ENCODE data around the gene LYPLAL1. TPM values are rescaled to one million over a fixed set of nuclear protein-coding genes. Genes with fewer than 3 reads are reported as not detected.
A peak's percentile ranks its signal among the peaks of the same experiment; 100 is the strongest.

Gene LYPLAL1
- 19.0 and 38.3 TPM in 2 replicates for total RNA-seq (2012; rRNA removed)

GRCh38 chr1:219173758-219174459 is at the start of gene LYPLAL1:
Gene LYPLAL1 (plus strand): TSS chr1:219173878. CDS start chr1:219173891, 13 bp downstream.
- H3K4me2 ChIP-seq (ENCODE audit: low read length), result peak within 1 kb of the TSS; percentile 82
- no peaks in the 10 kb centered on the region for H3K27me3 ChIP-seq (ENCODE audit: control insufficient read depth, insufficient read depth, low read length)
- H3K4me3 ChIP-seq (ENCODE audit: low read length), result peak within 1 kb of the TSS; percentile 93
- H3K9ac ChIP-seq (ENCODE audit: low read depth, low read length), result peak within 1 kb of the TSS; percentile 92
- H3K9me3 ChIP-seq (replicated peaks; ENCODE audit: low read length), result no peaks in the 10 kb centered on the region
- H3K36me3 ChIP-seq (ENCODE audit: insufficient read depth, low read length), result no peaks in the 10 kb centered on the region
- H3K4me1 ChIP-seq (ENCODE audit: control insufficient read depth, insufficient read depth, low read length), result peaks cover 15% of the 10 kb centered on the region

GRCh38 chr1:219124163-219124562 is 49.5 kb upstream of the LYPLAL1 start:
- no peak overlapping the region for H3K4me2 ChIP-seq (ENCODE audit: low read length)
- H3K4me1 ChIP-seq (ENCODE audit: control insufficient read depth, insufficient read depth, low read length), result peaks cover 37% of the 10 kb centered on the region
- no peaks in the 10 kb centered on the region for H3K36me3 ChIP-seq (ENCODE audit: insufficient read depth, low read length)
- H3K9me3 ChIP-seq (replicated peaks; ENCODE audit: low read length), result no peaks in the 10 kb centered on the region
- H3K27me3 ChIP-seq (ENCODE audit: control insufficient read depth, insufficient read depth, low read length), result no peaks in the 10 kb centered on the region
- no peak overlapping the region for H3K9ac ChIP-seq (ENCODE audit: low read depth, low read length)
- no peak overlapping the region for H3K4me3 ChIP-seq (ENCODE audit: low read length)

GRCh38 chr1:219125342-219125741 is 48.3 kb upstream of the LYPLAL1 start:
- H3K4me2 ChIP-seq (ENCODE audit: low read length), result no peak overlapping the region
- no peaks in the 10 kb centered on the region for H3K27me3 ChIP-seq (ENCODE audit: control insufficient read depth, insufficient read depth, low read length)
- H3K4me1 ChIP-seq (ENCODE audit: control insufficient read depth, insufficient read depth, low read length), result peaks cover 31% of the 10 kb centered on the region

GRCh38 chr1:219126377-219126776 is 47.3 kb upstream of the LYPLAL1 start:
- H3K4me1 ChIP-seq (ENCODE audit: control insufficient read depth, insufficient read depth, low read length), result peaks cover 21% of the 10 kb centered on the region
- H3K4me3 ChIP-seq (ENCODE audit: low read length), result no peak overlapping the region
- H3K9me3 ChIP-seq (replicated peaks; ENCODE audit: low read length), result no peaks in the 10 kb centered on the region
- H3K27me3 ChIP-seq (ENCODE audit: control insufficient read depth, insufficient read depth, low read length), result no peaks in the 10 kb centered on the region
- H3K36me3 ChIP-seq (ENCODE audit: insufficient read depth, low read length), result no peaks in the 10 kb centered on the region
- H3K4me2 ChIP-seq (ENCODE audit: low read length), result no peak overlapping the region
- H3K9ac ChIP-seq (ENCODE audit: low read depth, low read length), result no peak overlapping the region

More at GRCh38 chr1:219125342-219125741, 48.3 kb upstream of the LYPLAL1 start:
- Histone ChIP-seq H3K9me3 (replicated peaks; ENCODE audit: low read length) (no peaks in the 10 kb centered on the region), H3K9ac (ENCODE audit: low read depth, low read length) (no peak overlapping the region), H3K36me3 (ENCODE audit: insufficient read depth, low read length) (no peaks in the 10 kb centered on the region), H3K4me3 (ENCODE audit: low read length) (no peak overlapping the region)

- Histone ChIP-seq H3K4me1 (ENCODE audit: control insufficient read depth, insufficient read depth, low read length) (peaks cover 9% of the 10 kb centered on the region), H3K36me3 (ENCODE audit: insufficient read depth, low read length) (no peaks in the 10 kb centered on the region), H3K9ac (ENCODE audit: low read depth, low read length) (no peak overlapping the region), H3K4me2 (ENCODE audit: low read length) (no peak overlapping the region), H3K4me3 (ENCODE audit: low read length) (no peak overlapping the region), H3K9me3 (replicated peaks; ENCODE audit: low read length) (no peaks in the 10 kb centered on the region), H3K27me3 (ENCODE audit: control insufficient read depth, insufficient read depth, low read length) (no peaks in the 10 kb centered on the region)
These were observed 44.7 kb upstream of the LYPLAL1 start for GRCh38 chr1:219128957-219129356.

GRCh38 chr1:219130366-219130935 is 43.2 kb upstream of the LYPLAL1 start:
- Histone ChIP-seq H3K4me3 (ENCODE audit: low read length) (no peak overlapping the region), H3K4me1 (ENCODE audit: control insufficient read depth, insufficient read depth, low read length) (peaks cover 9% of the 10 kb centered on the region), H3K27me3 (ENCODE audit: control insufficient read depth, insufficient read depth, low read length) (no peaks in the 10 kb centered on the region), H3K9me3 (replicated peaks; ENCODE audit: low read length) (no peaks in the 10 kb centered on the region), H3K4me2 (ENCODE audit: low read length) (no peak overlapping the region), H3K36me3 (ENCODE audit: insufficient read depth, low read length) (no peaks in the 10 kb centered on the region), H3K9ac (ENCODE audit: low read depth, low read length) (no peak overlapping the region)

GRCh38 chr1:219132939-219133338 is 40.7 kb upstream of the LYPLAL1 start:
- H3K9me3 ChIP-seq (replicated peaks; ENCODE audit: low read length), result no peaks in the 10 kb centered on the region
- no peaks in the 10 kb centered on the region for H3K27me3 ChIP-seq (ENCODE audit: control insufficient read depth, insufficient read depth, low read length)
- no peak overlapping the region for H3K4me2 ChIP-seq (ENCODE audit: low read length)
- H3K9ac ChIP-seq (ENCODE audit: low read depth, low read length), result no peak overlapping the region
- peaks cover 3% of the 10 kb centered on the region for H3K4me1 ChIP-seq (ENCODE audit: control insufficient read depth, insufficient read depth, low read length)
- H3K36me3 ChIP-seq (ENCODE audit: insufficient read depth, low read length), result no peaks in the 10 kb centered on the region
- H3K4me3 ChIP-seq (ENCODE audit: low read length), result no peak overlapping the region

- Histone ChIP-seq H3K4me3 (ENCODE audit: low read length) (no peak overlapping the region), H3K9ac (ENCODE audit: low read depth, low read length) (no peak overlapping the region)
These were observed 34.9 kb upstream of the LYPLAL1 start for GRCh38 chr1:219138747-219139146.

GRCh38 chr1:219140303-219140877 is 33.3 kb upstream of the LYPLAL1 start:
- Histone ChIP-seq H3K36me3 (ENCODE audit: insufficient read depth, low read length) (no peaks in the 10 kb centered on the region), H3K4me1 (ENCODE audit: control insufficient read depth, insufficient read depth, low read length) (no peaks in the 10 kb centered on the region), H3K9me3 (replicated peaks; ENCODE audit: low read length) (no peaks in the 10 kb centered on the region), H3K4me2 (ENCODE audit: low read length) (no peak overlapping the region), H3K4me3 (ENCODE audit: low read length) (no peak overlapping the region), H3K27me3 (ENCODE audit: control insufficient read depth, insufficient read depth, low read length) (no peaks in the 10 kb centered on the region), H3K9ac (ENCODE audit: low read depth, low read length) (no peak overlapping the region)

More at GRCh38 chr1:219138747-219139146, 34.9 kb upstream of the LYPLAL1 start:
- no peaks in the 10 kb centered on the region for H3K36me3 ChIP-seq (ENCODE audit: insufficient read depth, low read length)
- no peaks in the 10 kb centered on the region for H3K27me3 ChIP-seq (ENCODE audit: control insufficient read depth, insufficient read depth, low read length)
- H3K4me1 ChIP-seq (ENCODE audit: control insufficient read depth, insufficient read depth, low read length), result no peaks in the 10 kb centered on the region
- no peak overlapping the region for H3K4me2 ChIP-seq (ENCODE audit: low read length)
- H3K9me3 ChIP-seq (replicated peaks; ENCODE audit: low read length), result no peaks in the 10 kb centered on the region

- Histone ChIP-seq H3K9ac (ENCODE audit: low read depth, low read length) (no peak overlapping the region), H3K27me3 (ENCODE audit: control insufficient read depth, insufficient read depth, low read length) (no peaks in the 10 kb centered on the region), H3K4me1 (ENCODE audit: control insufficient read depth, insufficient read depth, low read length) (no peaks in the 10 kb centered on the region), H3K9me3 (replicated peaks; ENCODE audit: low read length) (no peaks in the 10 kb centered on the region), H3K36me3 (ENCODE audit: insufficient read depth, low read length) (no peaks in the 10 kb centered on the region), H3K4me2 (ENCODE audit: low read length) (no peak overlapping the region), H3K4me3 (ENCODE audit: low read length) (no peak overlapping the region)
These were observed 29.9 kb upstream of the LYPLAL1 start for GRCh38 chr1:219143735-219144134.

GRCh38 chr1:219144658-219145315 is 28.9 kb upstream of the LYPLAL1 start:
- Histone ChIP-seq H3K9me3 (replicated peaks; ENCODE audit: low read length) (no peaks in the 10 kb centered on the region), H3K27me3 (ENCODE audit: control insufficient read depth, insufficient read depth, low read length) (no peaks in the 10 kb centered on the region), H3K4me3 (ENCODE audit: low read length) (no peak overlapping the region), H3K36me3 (ENCODE audit: insufficient read depth, low read length) (no peaks in the 10 kb centered on the region), H3K4me2 (ENCODE audit: low read length) (no peak overlapping the region), H3K4me1 (ENCODE audit: control insufficient read depth, insufficient read depth, low read length) (no peaks in the 10 kb centered on the region), H3K9ac (ENCODE audit: low read depth, low read length) (no peak overlapping the region)

Data from skeletal muscle satellite cell (primary cell).